NB4 (cell line): Measurements from ENCODE around the gene TNPO1.

Source experiments
- POLR2A ChIP-seq: IDR thresholded peaks from 2 replicates; pipeline ENCODE4 v1.6.1; 2011; ENCODE audit warnings: mild to moderate bottlenecking; ENCODE audit not compliant: insufficient read length; ENCODE audit errors: extremely low read depth
- TF ChIP-seq, protein P1 (sequence below): IDR thresholded peaks from one replicate; pipeline ENCODE4 v1.5.1; 2012; ENCODE audit warnings: low read depth, low read length
- TF ChIP-seq, protein P2 (sequence below): IDR thresholded peaks from 2 replicates; pipeline ENCODE4 v1.6.1; 2011; ENCODE audit warnings: low read depth, low read length

DNA sequence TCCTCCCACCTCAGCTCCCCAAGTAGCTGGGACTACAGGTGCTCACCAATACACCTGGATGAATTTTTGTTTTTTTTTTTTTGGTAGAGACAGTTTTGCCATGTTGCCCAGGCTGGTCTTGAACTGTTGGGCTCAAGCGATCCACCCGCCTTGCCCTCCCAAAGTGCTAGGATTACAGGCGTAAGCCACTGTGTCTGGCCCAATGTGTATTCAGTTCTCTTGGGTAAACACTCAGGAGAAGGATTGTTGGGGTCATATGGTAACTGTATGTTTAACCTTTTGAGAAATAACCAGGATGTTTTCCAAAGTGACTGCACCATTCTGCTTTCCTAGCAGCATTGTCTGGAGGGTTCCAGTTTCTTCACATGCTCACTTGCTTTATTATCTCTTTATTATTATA is 67.4 kb downstream of the TNPO1 start:
- TF ChIP-seq, protein P1, sequence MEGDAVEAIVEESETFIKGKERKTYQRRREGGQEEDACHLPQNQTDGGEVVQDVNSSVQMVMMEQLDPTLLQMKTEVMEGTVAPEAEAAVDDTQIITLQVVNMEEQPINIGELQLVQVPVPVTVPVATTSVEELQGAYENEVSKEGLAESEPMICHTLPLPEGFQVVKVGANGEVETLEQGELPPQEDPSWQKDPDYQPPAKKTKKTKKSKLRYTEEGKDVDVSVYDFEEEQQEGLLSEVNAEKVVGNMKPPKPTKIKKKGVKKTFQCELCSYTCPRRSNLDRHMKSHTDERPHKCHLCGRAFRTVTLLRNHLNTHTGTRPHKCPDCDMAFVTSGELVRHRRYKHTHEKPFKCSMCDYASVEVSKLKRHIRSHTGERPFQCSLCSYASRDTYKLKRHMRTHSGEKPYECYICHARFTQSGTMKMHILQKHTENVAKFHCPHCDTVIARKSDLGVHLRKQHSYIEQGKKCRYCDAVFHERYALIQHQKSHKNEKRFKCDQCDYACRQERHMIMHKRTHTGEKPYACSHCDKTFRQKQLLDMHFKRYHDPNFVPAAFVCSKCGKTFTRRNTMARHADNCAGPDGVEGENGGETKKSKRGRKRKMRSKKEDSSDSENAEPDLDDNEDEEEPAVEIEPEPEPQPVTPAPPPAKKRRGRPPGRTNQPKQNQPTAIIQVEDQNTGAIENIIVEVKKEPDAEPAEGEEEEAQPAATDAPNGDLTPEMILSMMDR: no peak
- TF ChIP-seq, protein P2, sequence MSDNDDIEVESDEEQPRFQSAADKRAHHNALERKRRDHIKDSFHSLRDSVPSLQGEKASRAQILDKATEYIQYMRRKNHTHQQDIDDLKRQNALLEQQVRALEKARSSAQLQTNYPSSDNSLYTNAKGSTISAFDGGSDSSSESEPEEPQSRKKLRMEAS: no peak
- no peak for TF ChIP-seq POLR2A
